ENCODE measurements around the gene COL23A1. TPM values are rescaled to one million over a fixed set of nuclear protein-coding genes. Genes with fewer than 3 reads are reported as not detected.

The COL23A1 gene
- polyA plus RNA-seq, 1 donor (not counting 4 experiments of a cell fraction or from before 2014, with no cell fraction given), result not detected

GRCh38 chr5:178333821-178334481 is 256.2 kb downstream of the COL23A1 start:
- no peak overlapping the region for H3K4me2 ChIP-seq (ENCODE audit: control insufficient read depth, extremely low read depth, insufficient read depth, low read depth, low read length)
- H3K36me3 ChIP-seq (ENCODE audit: control insufficient read depth in 2 of 2, extremely low read depth in 1 of 2, insufficient read depth in 2 of 2, low read length in 2 of 2), result no peaks in the 10 kb centered on the region
- TF ChIP-seq CTCF (optimal IDR thresholded peaks at IDR 0.05 in 1 of 3, IDR thresholded peaks at IDR 0.05 in 1 of 3, conservative IDR thresholded peaks at IDR 0.05 in 1 of 3; ENCODE audit: extremely low read depth in 1 of 3, insufficient read depth in 2 of 3, low read length in 3 of 3), result no peak
- TF ChIP-seq EZH2 (IDR thresholded peaks at IDR 0.05; ENCODE audit: low read length), result no peak
- H3K9me1 ChIP-seq (ENCODE audit: control insufficient read depth, extremely low read depth, insufficient read depth, low read length), result no peaks in the 10 kb centered on the region
- H2AFZ ChIP-seq (ENCODE audit: control insufficient read depth, low read length), result no peak overlapping the region
- H3K27me3 ChIP-seq (ENCODE audit: control insufficient read depth, extremely low read depth, insufficient read depth, low read length), result peaks cover 11% of the 10 kb centered on the region
- dilution Hi-C loops (cut with MboI; ENCODE audit: extremely low pct_ligation_motif_present, low sequenced_read_pairs), result no loop called here
- H3K27ac ChIP-seq (ENCODE audit: control insufficient read depth, insufficient read depth, low read length), result no peak overlapping the region
- H3K4me1 ChIP-seq (ENCODE audit: control insufficient read depth, extremely low read depth, insufficient read depth, low read length), result peaks cover 5% of the 10 kb centered on the region
- H3K4me3 ChIP-seq (ENCODE audit: control insufficient read depth in 2 of 3, extremely low read depth in 1 of 3, insufficient read depth in 2 of 3, low read depth in 1 of 3, low read length in 3 of 3), result no peak overlapping the region
- H3K79me2 ChIP-seq (ENCODE audit: control insufficient read depth, insufficient read depth, low read length), result no peaks in the 10 kb centered on the region
- no peak for DNase-seq (ENCODE audit: low read depth, low spot score)
- no peak overlapping the region for H3K9ac ChIP-seq (ENCODE audit: control insufficient read depth, extremely low read depth, insufficient read depth, low read length)
- FAIRE-seq, result no peak
- no peaks in the 10 kb centered on the region for H4K20me1 ChIP-seq (ENCODE audit: control insufficient read depth, extremely low read depth, insufficient read depth, low read length)
- no peaks in the 10 kb centered on the region for H3K9me3 ChIP-seq (ENCODE audit: control insufficient read depth, low read depth, low read length)

- H3K27ac ChIP-seq (ENCODE audit: control insufficient read depth, insufficient read depth, low read length), result no peak overlapping the region
- no peaks in the 10 kb centered on the region for H3K36me3 ChIP-seq (ENCODE audit: control insufficient read depth in 2 of 2, extremely low read depth in 1 of 2, insufficient read depth in 2 of 2, low read length in 2 of 2)
- H3K4me2 ChIP-seq (ENCODE audit: control insufficient read depth, extremely low read depth, insufficient read depth, low read depth, low read length), result no peak overlapping the region
- H3K4me3 ChIP-seq (ENCODE audit: control insufficient read depth in 2 of 3, extremely low read depth in 1 of 3, insufficient read depth in 2 of 3, low read depth in 1 of 3, low read length in 3 of 3), result no peak overlapping the region
- H3K9me3 ChIP-seq (ENCODE audit: control insufficient read depth, low read depth, low read length), result no peaks in the 10 kb centered on the region
- no peak for DNase-seq (ENCODE audit: low read depth, low spot score)
- no peaks in the 10 kb centered on the region for H3K4me1 ChIP-seq (ENCODE audit: control insufficient read depth, extremely low read depth, insufficient read depth, low read length)
- H3K9me1 ChIP-seq (ENCODE audit: control insufficient read depth, extremely low read depth, insufficient read depth, low read length), result no peaks in the 10 kb centered on the region
- H2AFZ ChIP-seq (ENCODE audit: control insufficient read depth, low read length), result no peak overlapping the region
- no peaks in the 10 kb centered on the region for H3K79me2 ChIP-seq (ENCODE audit: control insufficient read depth, insufficient read depth, low read length)
- H3K9ac ChIP-seq (ENCODE audit: control insufficient read depth, extremely low read depth, insufficient read depth, low read length), result no peak overlapping the region
- TF ChIP-seq EZH2 (IDR thresholded peaks at IDR 0.05; ENCODE audit: low read length), result no peak
- TF ChIP-seq CTCF (optimal IDR thresholded peaks at IDR 0.05 in 1 of 3, IDR thresholded peaks at IDR 0.05 in 1 of 3, conservative IDR thresholded peaks at IDR 0.05 in 1 of 3; ENCODE audit: extremely low read depth in 1 of 3, insufficient read depth in 2 of 3, low read length in 3 of 3), result no peak
- H3K27me3 ChIP-seq (ENCODE audit: control insufficient read depth, extremely low read depth, insufficient read depth, low read length), result peaks cover 11% of the 10 kb centered on the region
- dilution Hi-C loops (cut with MboI; ENCODE audit: extremely low pct_ligation_motif_present, low sequenced_read_pairs), result no loop called here
- FAIRE-seq, result no peak
- no peaks in the 10 kb centered on the region for H4K20me1 ChIP-seq (ENCODE audit: control insufficient read depth, extremely low read depth, insufficient read depth, low read length)
Observed at GRCh38 chr5:178332210-178332641, 258.0 kb downstream of the COL23A1 start.
